IMR-90 (cell line): ENCODE measurements around the gene CFAP299. TPM values are rescaled to one million over a fixed set of nuclear protein-coding genes. Genes with fewer than 3 reads are reported as not detected.
"Not testable (repeated sequence)": the region's sequence is repeated elsewhere in the genome, so short reads cannot be mapped to it uniquely, and the experiment has no call there.

Experiments
- ATAC-seq: fragments of 200-7000 bp; cut with Tn5 transposase; 2 replicates; pipeline ENCODE4 v1.9.1; 2020; ENCODE audit warnings: low read depth, mild to moderate bottlenecking, moderate library complexity
- BruUV-seq: library from RNA; stranded (reverse); fragments of 400-500 nt; replicated peaks from 2 replicates; lab custom pipeline; 2021; lab: Mats Ljungman, UMichigan
- CTCF ChIA-PET: fragments of 300-600 bp; formaldehyde crosslinking; extraction: SDS; loops from one replicate; lab custom pipeline; 2021; ENCODE audit warnings: antibody characterized with exemption; lab: Yijun Ruan, JAX
- POLR2A ChIA-PET: fragments of 300-600 bp; sonication (Branson Sonifier 250); formaldehyde crosslinking; loops from one replicate; lab custom pipeline; 2022; ENCODE audit warnings: antibody characterized with exemption; ENCODE audit not compliant: unreplicated experiment; lab: Charles Lee
- DNase-seq: peaks from one replicate; pipeline ENCODE4 v3.0.0; 2013
- H2AFZ ChIP-seq: replicated peaks from 2 replicates; pipeline ENCODE3; 2013; ENCODE audit warnings: low read length, mild to moderate bottlenecking; ENCODE audit not compliant: poor library complexity
- H2AK5ac ChIP-seq: 2 replicates; pipeline ENCODE4 v1.6.1; 2013; ENCODE audit warnings: low read depth, low read length, inconsistent platforms
- H2AK9ac ChIP-seq: replicated peaks from 2 replicates; pipeline ENCODE3; 2013; ENCODE audit warnings: mild to moderate bottlenecking, low read depth, low read length, moderate library complexity; ENCODE audit not compliant: poor library complexity
- H2BK120ac ChIP-seq: 2 replicates; pipeline ENCODE4 v1.6.1; 2013; ENCODE audit warnings: low read depth, low read length, inconsistent platforms
- H2BK15ac ChIP-seq: 3 replicates; pipeline ENCODE4 v1.6.1; 2013; ENCODE audit warnings: low read depth, low read length, inconsistent platforms
- H2BK20ac ChIP-seq: 2 replicates; pipeline ENCODE4 v1.6.1; 2013; ENCODE audit warnings: low read depth, mild to moderate bottlenecking, inconsistent platforms, low read length, moderate library complexity
- H2BK5ac ChIP-seq: 2 replicates; pipeline ENCODE4 v1.6.1; 2013; ENCODE audit warnings: mild to moderate bottlenecking, low read depth, low read length, inconsistent platforms; ENCODE audit not compliant: poor library complexity, severe bottlenecking
- H3K14ac ChIP-seq: replicated peaks from 2 replicates; pipeline ENCODE4 v1.6.1; 2013; ENCODE audit warnings: low read depth, low read length, inconsistent platforms
- H3K18ac ChIP-seq: 2 replicates; pipeline ENCODE4 v1.6.1; 2013; ENCODE audit warnings: low read depth, low read length, control low read depth
- H3K23ac ChIP-seq: 2 replicates; pipeline ENCODE4 v1.6.1; 2013; ENCODE audit warnings: low read depth, low read length, inconsistent platforms
- H3K27ac ChIP-seq: 2 replicates; pipeline ENCODE4 v1.5.1; 2013; ENCODE audit warnings: mild to moderate bottlenecking, control low read depth, low read length; ENCODE audit not compliant: insufficient read depth
- H3K27me3 ChIP-seq: 2 replicates; pipeline ENCODE4 v1.6.1; 2013; ENCODE audit warnings: low read length; ENCODE audit not compliant: control insufficient read depth, insufficient read depth
- H3K36me3 ChIP-seq: 2 replicates; pipeline ENCODE4 v1.6.1; 2013; ENCODE audit warnings: low read length, mixed read lengths; ENCODE audit not compliant: control insufficient read depth, insufficient read depth
- H3K4ac ChIP-seq: 2 replicates; pipeline ENCODE4 v1.6.1; 2013; ENCODE audit warnings: low read depth, low read length, inconsistent platforms
- H3K4me1 ChIP-seq: 2 replicates; pipeline ENCODE4 v1.6.1; 2013; ENCODE audit warnings: low read length, mixed read lengths; ENCODE audit not compliant: control insufficient read depth, insufficient read depth
- H3K4me2 ChIP-seq: 2 replicates; pipeline ENCODE4 v1.6.1; 2013; ENCODE audit warnings: low read depth, mild to moderate bottlenecking, control low read depth, low read length, moderate library complexity
- H3K4me3 ChIP-seq: 2 replicates; pipeline ENCODE4 v1.5.1; 2013; ENCODE audit warnings: low read depth, mild to moderate bottlenecking, control low read depth, low read length, moderate library complexity; ENCODE audit not compliant: insufficient read depth
- H3K56ac ChIP-seq: 2 replicates; pipeline ENCODE4 v1.6.1; 2013; ENCODE audit warnings: low read length, inconsistent platforms; ENCODE audit not compliant: insufficient read depth; ENCODE audit errors: extremely low read depth
- H3K79me1 ChIP-seq, 2 experiments: 2 replicates each; pipeline ENCODE4 v1.6.1; 2013; ENCODE audit warnings: low read length in 2 of 2, inconsistent platforms in 1 of 2, low read depth in 1 of 2
- H3K9ac ChIP-seq: 2 replicates; pipeline ENCODE4 v1.6.1; 2013; ENCODE audit warnings: low read depth, low read length, control low read depth
- H3K9me1 ChIP-seq: 2 replicates; pipeline ENCODE4 v1.6.1; 2013; ENCODE audit warnings: low read length, inconsistent platforms; ENCODE audit not compliant: insufficient read depth
- H3K9me3 ChIP-seq: 2 replicates; pipeline ENCODE4 v1.6.1; 2013; ENCODE audit warnings: low read length; ENCODE audit not compliant: control insufficient read depth, insufficient read depth
- H4K20me1 ChIP-seq: 2 replicates; pipeline ENCODE4 v1.6.1; 2013; ENCODE audit warnings: low read length, inconsistent platforms; ENCODE audit not compliant: insufficient read depth
- H4K5ac ChIP-seq: 2 replicates; pipeline ENCODE4 v1.6.1; 2013; ENCODE audit warnings: mild to moderate bottlenecking, low read depth, low read length, control low read depth
- H4K8ac ChIP-seq, 2 experiments: 2 replicates each; pipeline ENCODE4 v1.6.1; 2013; ENCODE audit warnings: low read depth in 2 of 2, low read length in 2 of 2, control low read depth in 1 of 2, inconsistent platforms in 1 of 2
- H4K91ac ChIP-seq: 2 replicates; pipeline ENCODE4 v1.6.1; 2013; ENCODE audit warnings: low read depth, low read length, inconsistent platforms; ENCODE audit not compliant: insufficient read depth
- CEBPB ChIP-seq: IDR thresholded peaks from 2 replicates; pipeline ENCODE4 v1.6.1; 2012; ENCODE audit warnings: low read depth, low read length, improper control_type of control experiment
- CHD1 ChIP-seq: IDR thresholded peaks from 2 replicates; pipeline ENCODE4 v1.6.1; 2012; ENCODE audit warnings: low read depth, low read length, improper control_type of control experiment
- FOS ChIP-seq: fragments of 150-350 bp; IDR thresholded peaks from 2 replicates; pipeline ENCODE4 v1.6.1; 2016; ENCODE audit warnings: low read depth, low read length
- MAFK ChIP-seq: IDR thresholded peaks from 2 replicates; pipeline ENCODE4 v1.6.1; 2012; ENCODE audit warnings: low read depth, low read length, improper control_type of control experiment
- MAZ ChIP-seq: IDR thresholded peaks from 2 replicates; pipeline ENCODE4 v1.6.1; 2012; ENCODE audit warnings: low read depth, mild to moderate bottlenecking, low read length, improper control_type of control experiment, moderate library complexity, borderline replicate concordance
- POLR2A ChIP-seq: IDR thresholded peaks from 2 replicates; pipeline ENCODE4 v1.6.1; 2012; ENCODE audit warnings: mild to moderate bottlenecking, low read depth, low read length
- RCOR1 ChIP-seq: IDR thresholded peaks from 2 replicates; pipeline ENCODE4 v1.6.1; 2012; ENCODE audit warnings: mild to moderate bottlenecking, low read length, improper control_type of control experiment; ENCODE audit not compliant: insufficient replicate concordance
- RFX5 ChIP-seq: IDR thresholded peaks from 2 replicates; pipeline ENCODE4 v1.8.0; 2012; ENCODE audit warnings: low read depth, mild to moderate bottlenecking, low read length, moderate library complexity
- SMC3 ChIP-seq: fragments of 150-350 bp; IDR thresholded peaks from 2 replicates; pipeline ENCODE4 v1.6.1; 2016; ENCODE audit warnings: low read depth, mild to moderate bottlenecking, antibody characterized with exemption, low read length, moderate library complexity
- WGBS, 2 experiments: methylation state at CpG; one replicate each; pipeline versions ENCODE4 v1.1.5 to v1.1.7; 2013; ENCODE audit warnings: missing lambda C conversion rate in 2 of 2; ENCODE audit not compliant: insufficient read length in 1 of 2; ENCODE audit errors: extremely low coverage in 2 of 2; 5-methylcytosine and 5-hydroxymethylcytosine counted together
- dilution Hi-C: fragments of 300-500 bp; cut with HindIII; formaldehyde crosslinking; loops from one replicate; pipeline ENCODE4 v1.14.3; 2018; ENCODE audit warnings: low sequenced_read_pairs; ENCODE audit not compliant: unreplicated experiment
- in situ Hi-C: fragments of 300-500 bp; cut with MboI; formaldehyde crosslinking; loops from 3 replicates; pipeline ENCODE4 v1.14.3; 2019; ENCODE audit warnings: low sequenced_read_pairs, inconsistent platforms, mixed read lengths
- intact Hi-C: fragments of 100-400 bp; cut with micrococcal nuclease; formaldehyde crosslinking; loops from 2 replicates; pipeline ENCODE4 v1.10.0; 2022
- polyA plus RNA-seq, 3 experiments: library from polyadenylated mRNA; depleted of rRNA; stranded (reverse); fragments of >200 nt; gene quantifications; 2 replicates each; pipeline ENCODE4 v1.2.3, GENCODE V29; 2012; ENCODE audit warnings: low replicate concordance in 1 of 3
- total RNA-seq: library from RNA; depleted of rRNA; stranded (reverse); fragments of >200 nt; gene quantifications from 2 replicates; pipeline ENCODE4 v1.2.3, GENCODE V29; 2012

The CFAP299 gene
- total and polyA plus RNA-seq, 2 of the 4 experiments (the other 2 are of a cell fraction), result 1.0 to 1.1 TPM

DNA sequence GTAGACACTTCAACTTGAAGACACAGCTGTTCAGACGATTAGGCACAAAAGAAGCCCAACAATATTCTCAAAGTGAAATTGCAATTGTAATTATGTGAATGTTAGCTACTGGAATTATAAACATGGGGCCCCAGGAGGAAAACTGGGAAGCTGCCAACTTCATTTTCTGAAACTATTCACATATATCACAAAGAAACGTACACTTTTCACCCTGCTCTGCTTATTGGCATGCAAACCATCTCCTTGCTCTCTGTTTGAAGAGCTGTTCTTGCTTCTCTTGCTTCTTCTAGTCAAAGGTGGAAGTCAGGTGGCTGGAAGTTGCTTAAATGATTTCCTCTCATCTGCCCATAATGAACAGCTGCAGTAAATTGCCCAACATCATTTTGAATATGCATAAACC lies 320.1 kb downstream of the CFAP299 start:
- in situ Hi-C loops (no loop called here), dilution Hi-C loops (no loop called here), intact Hi-C loops (no loop called here)
- Histone ChIP-seq H3K4ac (no peak overlapping the region), H3K14ac (no peak overlapping the region), H2BK20ac (no peak overlapping the region), H3K79me1 (no peaks in the 10 kb centered on the region), H3K9me3 (no peaks in the 10 kb centered on the region), H4K8ac (no peak overlapping the region), H2AK9ac (no peak overlapping the region), H4K91ac (no peak overlapping the region), H3K27me3 (no peaks in the 10 kb centered on the region), H3K4me1 (no peaks in the 10 kb centered on the region), H3K9ac (no peak overlapping the region), H3K27ac (no peak overlapping the region), H3K18ac (no peak overlapping the region), H2AK5ac (no peak overlapping the region), H4K5ac (no peak overlapping the region), H3K4me2 (no peak overlapping the region), H2BK5ac (no peak overlapping the region), H4K20me1 (no peaks in the 10 kb centered on the region), H2AFZ (no peak overlapping the region), H3K56ac (no peak overlapping the region), H2BK15ac (no peak overlapping the region), H3K36me3 (no peaks in the 10 kb centered on the region), H2BK120ac (no peak overlapping the region), H3K23ac (no peak overlapping the region), H3K4me3 (no peak overlapping the region), H3K9me1 (no peaks in the 10 kb centered on the region)
- ChIA-PET POLR2A (no interaction called here), CTCF (no interaction called here)
- no CpG with 5 or more reads among the region's 2 CpGs for WGBS, 2 experiments
- BruUV-seq, result no TSS peak
- TF ChIP-seq FOS, result no peak
- no peak for TF ChIP-seq CHD1
- TF ChIP-seq CEBPB, result no peak
- no peak for TF ChIP-seq RFX5
- TF ChIP-seq RCOR1, result no peak
- TF ChIP-seq MAZ, result no peak
- TF ChIP-seq MAFK, result no peak
- no peak for TF ChIP-seq SMC3
- TF ChIP-seq POLR2A, result no peak
- ATAC-seq, result no peak
- peak; percentile 16 for DNase-seq

DNA sequence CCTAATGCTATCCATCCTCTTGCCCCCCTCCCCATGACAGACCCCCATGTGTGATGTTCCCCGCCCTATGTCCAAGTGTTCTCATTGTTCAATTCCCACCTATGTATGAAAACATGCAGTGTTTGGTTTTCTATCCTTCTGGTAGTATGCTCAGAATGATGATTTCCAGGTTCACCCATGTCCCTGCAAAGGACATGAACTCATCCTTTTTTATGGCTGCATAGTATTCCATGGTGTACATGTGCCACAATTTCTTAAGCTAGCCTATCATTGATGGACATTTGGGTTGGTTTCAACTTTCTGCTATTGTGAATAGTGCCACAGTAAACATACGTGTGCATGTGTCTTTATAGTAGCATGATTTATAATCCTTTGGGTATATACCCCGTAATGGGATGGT lies 334.6 kb downstream of the CFAP299 start:
- H3K36me3 ChIP-seq, H3K4ac ChIP-seq, H3K9me3 ChIP-seq, H3K4me1 ChIP-seq, H3K27ac ChIP-seq, H2AFZ ChIP-seq, H3K23ac ChIP-seq, H2AK9ac ChIP-seq, H3K27me3 ChIP-seq, H3K18ac ChIP-seq, H4K8ac ChIP-seq, H2BK15ac ChIP-seq, in situ Hi-C loops, H2BK120ac ChIP-seq, H3K14ac ChIP-seq, H4K5ac ChIP-seq, POLR2A ChIA-PET, H3K9ac ChIP-seq, CTCF ChIA-PET, H2BK20ac ChIP-seq, DNase-seq, dilution Hi-C loops, H3K4me3 ChIP-seq, ATAC-seq, H3K4me2 ChIP-seq, BruUV-seq, H2BK5ac ChIP-seq, H4K20me1 ChIP-seq, H4K91ac ChIP-seq, H2AK5ac ChIP-seq, H3K79me1 ChIP-seq, H3K9me1 ChIP-seq, intact Hi-C loops, H3K56ac ChIP-seq: not testable (repeated sequence)
- no CpG with 5 or more reads among the region's 3 CpGs for WGBS, 2 experiments
